Measurements from ENCODE around the gene GHDC. TPM values are rescaled to one million over a fixed set of nuclear protein-coding genes. Genes with fewer than 3 reads are reported as not detected.

GHDC gene
- total RNA-seq, 1 donor from 2014 or later, result 5.3 TPM

GRCh38 chr17:42197564-42198156 lies 3.4 kb upstream of the GHDC start:
- Mint-ChIP-seq H3K27ac (ENCODE audit: unreplicated experiment) (no peak overlapping the region), H3K27me3 (ENCODE audit: unreplicated experiment) (peaks cover 8% of the 10 kb centered on the region), H3K4me1 (ENCODE audit: low read depth, unreplicated experiment) (peaks cover 6% of the 10 kb centered on the region)

DNA sequence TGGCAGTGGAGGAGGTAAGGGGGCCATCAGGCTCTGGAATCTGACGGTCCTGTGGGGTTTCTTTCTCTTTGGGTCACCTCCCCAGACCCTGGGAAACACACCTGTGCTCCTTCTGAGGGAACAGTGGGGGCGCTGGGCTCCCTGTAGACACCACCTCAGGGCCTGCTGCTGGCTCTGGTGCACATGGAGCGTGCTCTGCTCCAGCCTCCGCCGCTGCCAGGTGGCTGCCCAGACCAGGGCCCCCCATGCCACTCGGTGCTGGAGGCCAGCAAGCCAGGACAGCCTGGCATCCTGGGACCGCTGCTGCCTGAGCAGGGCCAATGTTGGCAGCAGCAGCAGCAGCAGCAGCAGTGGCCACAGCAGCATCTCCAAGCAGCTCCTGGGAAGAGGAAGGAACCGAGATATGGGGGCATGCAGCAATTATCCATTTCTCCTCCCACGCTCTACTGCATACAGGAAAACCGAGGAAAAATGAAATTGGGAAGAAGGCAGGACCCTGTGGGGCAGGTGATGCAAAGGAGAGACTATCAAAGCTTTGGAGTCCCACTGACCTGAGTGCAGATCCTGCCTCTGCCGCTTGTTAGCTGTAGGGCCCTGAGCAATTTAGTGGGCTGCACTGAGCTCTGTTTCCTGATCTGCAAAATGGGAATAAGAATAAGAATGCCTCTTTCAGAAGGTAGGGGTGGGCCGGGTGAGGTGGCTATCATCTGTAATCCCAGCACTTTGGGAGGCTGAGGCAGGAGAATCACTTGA lies 902 bp downstream of the GHDC start:
- TF ChIP-seq, protein P1, sequence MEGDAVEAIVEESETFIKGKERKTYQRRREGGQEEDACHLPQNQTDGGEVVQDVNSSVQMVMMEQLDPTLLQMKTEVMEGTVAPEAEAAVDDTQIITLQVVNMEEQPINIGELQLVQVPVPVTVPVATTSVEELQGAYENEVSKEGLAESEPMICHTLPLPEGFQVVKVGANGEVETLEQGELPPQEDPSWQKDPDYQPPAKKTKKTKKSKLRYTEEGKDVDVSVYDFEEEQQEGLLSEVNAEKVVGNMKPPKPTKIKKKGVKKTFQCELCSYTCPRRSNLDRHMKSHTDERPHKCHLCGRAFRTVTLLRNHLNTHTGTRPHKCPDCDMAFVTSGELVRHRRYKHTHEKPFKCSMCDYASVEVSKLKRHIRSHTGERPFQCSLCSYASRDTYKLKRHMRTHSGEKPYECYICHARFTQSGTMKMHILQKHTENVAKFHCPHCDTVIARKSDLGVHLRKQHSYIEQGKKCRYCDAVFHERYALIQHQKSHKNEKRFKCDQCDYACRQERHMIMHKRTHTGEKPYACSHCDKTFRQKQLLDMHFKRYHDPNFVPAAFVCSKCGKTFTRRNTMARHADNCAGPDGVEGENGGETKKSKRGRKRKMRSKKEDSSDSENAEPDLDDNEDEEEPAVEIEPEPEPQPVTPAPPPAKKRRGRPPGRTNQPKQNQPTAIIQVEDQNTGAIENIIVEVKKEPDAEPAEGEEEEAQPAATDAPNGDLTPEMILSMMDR (IDR thresholded peaks at IDR 0.05; ENCODE audit: partially characterized antibody, unreplicated experiment), result no peak

More at GRCh38 chr17:42197564-42198156, 3.4 kb upstream of the GHDC start:
- no peaks in the 10 kb centered on the region for H3K36me3 Mint-ChIP-seq (ENCODE audit: unreplicated experiment)
- H3K9me3 Mint-ChIP-seq (ENCODE audit: unreplicated experiment), result peaks cover 8% of the 10 kb centered on the region
- H3K4me3 Mint-ChIP-seq (ENCODE audit: unreplicated experiment), result no peak overlapping the region
- no peak for DNase-seq
- TF ChIP-seq, protein P1 (IDR thresholded peaks at IDR 0.05; ENCODE audit: partially characterized antibody, unreplicated experiment), result no peak

GRCh38 chr17:42192189-42193126 lies 1.8 kb downstream of the GHDC start:
- H3K27me3 Mint-ChIP-seq (ENCODE audit: unreplicated experiment), result peaks cover 5% of the 10 kb centered on the region
- DNase-seq, result no peak
- H3K27ac Mint-ChIP-seq (ENCODE audit: unreplicated experiment), result no peak overlapping the region
- H3K4me1 Mint-ChIP-seq (ENCODE audit: low read depth, unreplicated experiment), result no peaks in the 10 kb centered on the region
- no peak overlapping the region for H3K4me3 Mint-ChIP-seq (ENCODE audit: unreplicated experiment)
- peaks cover 5% of the 10 kb centered on the region for H3K9me3 Mint-ChIP-seq (ENCODE audit: unreplicated experiment)
- no peaks in the 10 kb centered on the region for H3K36me3 Mint-ChIP-seq (ENCODE audit: unreplicated experiment)
- TF ChIP-seq, protein P1 (IDR thresholded peaks at IDR 0.05; ENCODE audit: partially characterized antibody, unreplicated experiment), result no peak

More for the DNA sequence above, 902 bp downstream of the GHDC start:
- no peaks in the 10 kb centered on the region for H3K36me3 Mint-ChIP-seq (ENCODE audit: unreplicated experiment)
- H3K4me3 Mint-ChIP-seq (ENCODE audit: unreplicated experiment), result peak overlapping the region; percentile 69
- peaks cover 5% of the 10 kb centered on the region for H3K9me3 Mint-ChIP-seq (ENCODE audit: unreplicated experiment)
- no peak overlapping the region for H3K27ac Mint-ChIP-seq (ENCODE audit: unreplicated experiment)
- no peaks in the 10 kb centered on the region for H3K4me1 Mint-ChIP-seq (ENCODE audit: low read depth, unreplicated experiment)
- no peak for DNase-seq
- peaks cover 5% of the 10 kb centered on the region for H3K27me3 Mint-ChIP-seq (ENCODE audit: unreplicated experiment)

- Mint-ChIP-seq H3K27ac (ENCODE audit: unreplicated experiment) (no peak overlapping the region), H3K9me3 (ENCODE audit: unreplicated experiment) (peaks cover 5% of the 10 kb centered on the region), H3K36me3 (ENCODE audit: unreplicated experiment) (no peaks in the 10 kb centered on the region), H3K27me3 (ENCODE audit: unreplicated experiment) (peaks cover under 1% of the 10 kb centered on the region), H3K4me3 (ENCODE audit: unreplicated experiment) (no peak overlapping the region), H3K4me1 (ENCODE audit: low read depth, unreplicated experiment) (no peaks in the 10 kb centered on the region)
- no peak for DNase-seq
- TF ChIP-seq, protein P1 (IDR thresholded peaks at IDR 0.05; ENCODE audit: partially characterized antibody, unreplicated experiment), result no peak
Measured at GRCh38 chr17:42191275-42191608, 3.1 kb downstream of the GHDC start.
